HG03159 (cell line): ENCODE results near the gene MEIKIN.

Source experiments
- ATAC-seq: cut with Tn5 transposase; IDR thresholded peaks from one replicate; pipeline ENCODE4 v1.9.1; 2021; ENCODE audit warnings: mild to moderate bottlenecking, moderate library complexity; ENCODE audit not compliant: unreplicated experiment

MEIKIN gene

GRCh38 chr5:131774652-131775367 lies 170.7 kb downstream of the MEIKIN start:
- no peak for ATAC-seq

- no peak for ATAC-seq
Observed at GRCh38 chr5:131773805-131774204, 171.7 kb downstream of the MEIKIN start.

- ATAC-seq = no peak
Observed at GRCh38 chr5:131771692-131772091, 173.8 kb downstream of the MEIKIN start.

- ATAC-seq = no peak
Observed at GRCh38 chr5:131769961-131770360, 175.5 kb downstream of the MEIKIN start.

- no peak for ATAC-seq
Observed at GRCh38 chr5:131769336-131769735, 176.1 kb downstream of the MEIKIN start.

GRCh38 chr5:131767891-131768290 lies 177.6 kb downstream of the MEIKIN start:
- ATAC-seq = no peak

- ATAC-seq = no peak
Observed at GRCh38 chr5:131766689-131767088, 178.8 kb downstream of the MEIKIN start.

GRCh38 chr5:131765261-131765660 lies 180.2 kb downstream of the MEIKIN start:
- no peak for ATAC-seq

- ATAC-seq = no peak
Observed at GRCh38 chr5:131763968-131764367, 181.5 kb downstream of the MEIKIN start.

- no peak for ATAC-seq
Observed at GRCh38 chr5:131760793-131761192, 184.7 kb downstream of the MEIKIN start.

GRCh38 chr5:131759704-131760103 lies 185.8 kb downstream of the MEIKIN start:
- ATAC-seq = no peak

GRCh38 chr5:131758520-131758900 lies 187.0 kb downstream of the MEIKIN start:
- ATAC-seq = no peak

- ATAC-seq = no peak
Observed at GRCh38 chr5:131757830-131758519, 187.5 kb downstream of the MEIKIN start.
